Nephron (organoid): ENCODE results near the gene TCF7.

Source experiments
- H3K27ac Mint-ChIP-seq, 3 experiments: 2 replicates each; pipeline ENCODE4 v1.8.0; 2020; ENCODE audit warnings: mixed read lengths in 3 of 3, mild to moderate bottlenecking in 2 of 3, moderate library complexity in 1 of 3
- H3K27me3 Mint-ChIP-seq: 2 replicates; pipeline ENCODE4 v1.8.0; 2021; ENCODE audit warnings: low read depth, mild to moderate bottlenecking, moderate library complexity, mixed read lengths
- H3K36me3 Mint-ChIP-seq: 2 replicates; pipeline ENCODE4 v1.8.0; 2020; ENCODE audit warnings: low read depth, mixed read lengths
- H3K4me1 Mint-ChIP-seq: 2 replicates; pipeline ENCODE4 v1.8.0; 2020; ENCODE audit warnings: mixed read lengths
- H3K4me3 Mint-ChIP-seq, 3 experiments: 2 replicates each; pipeline ENCODE4 v1.8.0; 2020; ENCODE audit warnings: mild to moderate bottlenecking in 3 of 3, mixed read lengths in 3 of 3, moderate library complexity in 2 of 3
- H3K9me3 Mint-ChIP-seq: 2 replicates; pipeline ENCODE4 v1.8.0; 2020; ENCODE audit warnings: mixed read lengths
- TF ChIP-seq, protein P1 (sequence below), 3 experiments: fragments of 200-600 bp; sonication (generic); IDR thresholded peaks; one replicate each; pipeline ENCODE4 v1.5.0; 2021; ENCODE audit warnings: antibody characterized with exemption in 3 of 3; ENCODE audit not compliant: unreplicated experiment in 3 of 3

TCF7 gene

DNA sequence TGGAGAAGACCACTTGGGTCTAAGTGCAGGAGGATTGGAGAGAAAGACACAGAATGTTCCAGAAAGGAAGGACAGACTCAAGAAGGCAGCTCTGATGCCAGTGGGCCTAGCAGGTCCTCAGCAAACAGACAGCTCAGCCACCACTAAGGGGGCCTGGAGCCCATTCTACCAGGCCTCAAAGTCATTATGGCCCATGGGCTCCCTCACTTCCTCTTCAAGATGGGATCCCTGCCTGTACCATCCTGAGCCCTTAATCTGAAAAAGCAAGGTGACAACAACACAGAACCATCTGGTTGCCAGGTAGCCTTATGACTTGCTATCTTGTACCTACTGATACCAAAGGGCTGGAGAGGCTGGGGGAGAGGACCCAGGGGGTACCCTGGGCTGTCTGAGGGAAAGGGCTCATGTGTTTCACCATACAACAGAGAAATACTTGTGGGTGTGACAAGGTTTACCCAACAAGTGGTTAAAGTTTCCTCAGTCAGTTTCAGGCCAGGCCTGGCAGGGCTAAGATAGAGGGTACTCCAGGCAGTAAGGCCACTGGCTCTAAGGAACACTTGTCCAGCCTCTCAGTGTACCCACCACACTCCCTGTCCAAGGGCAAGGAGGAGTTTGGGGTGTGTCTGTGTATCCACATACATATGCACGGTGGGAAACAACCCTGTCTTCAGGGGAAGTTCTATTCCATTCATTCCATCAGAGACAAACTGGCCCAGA, 30.7 kb downstream of the TCF7 start:
- H3K9me3 Mint-ChIP-seq = no peaks in the 10 kb centered on the region
- TF ChIP-seq, protein P1, sequence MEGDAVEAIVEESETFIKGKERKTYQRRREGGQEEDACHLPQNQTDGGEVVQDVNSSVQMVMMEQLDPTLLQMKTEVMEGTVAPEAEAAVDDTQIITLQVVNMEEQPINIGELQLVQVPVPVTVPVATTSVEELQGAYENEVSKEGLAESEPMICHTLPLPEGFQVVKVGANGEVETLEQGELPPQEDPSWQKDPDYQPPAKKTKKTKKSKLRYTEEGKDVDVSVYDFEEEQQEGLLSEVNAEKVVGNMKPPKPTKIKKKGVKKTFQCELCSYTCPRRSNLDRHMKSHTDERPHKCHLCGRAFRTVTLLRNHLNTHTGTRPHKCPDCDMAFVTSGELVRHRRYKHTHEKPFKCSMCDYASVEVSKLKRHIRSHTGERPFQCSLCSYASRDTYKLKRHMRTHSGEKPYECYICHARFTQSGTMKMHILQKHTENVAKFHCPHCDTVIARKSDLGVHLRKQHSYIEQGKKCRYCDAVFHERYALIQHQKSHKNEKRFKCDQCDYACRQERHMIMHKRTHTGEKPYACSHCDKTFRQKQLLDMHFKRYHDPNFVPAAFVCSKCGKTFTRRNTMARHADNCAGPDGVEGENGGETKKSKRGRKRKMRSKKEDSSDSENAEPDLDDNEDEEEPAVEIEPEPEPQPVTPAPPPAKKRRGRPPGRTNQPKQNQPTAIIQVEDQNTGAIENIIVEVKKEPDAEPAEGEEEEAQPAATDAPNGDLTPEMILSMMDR (IDR thresholded peaks at IDR 0.05; ENCODE audit: unreplicated experiment in 3 of 3) = no peak
- no peak overlapping the region for H3K27ac Mint-ChIP-seq
- H3K4me1 Mint-ChIP-seq = peaks cover 14% of the 10 kb centered on the region
- no peaks in the 10 kb centered on the region for H3K27me3 Mint-ChIP-seq
- H3K4me3 Mint-ChIP-seq = no peak overlapping the region
- peaks cover 37% of the 10 kb centered on the region for H3K36me3 Mint-ChIP-seq

GRCh38 chr5:134145779-134146581, 31.5 kb downstream of the TCF7 start:
- Mint-ChIP-seq H3K36me3 (peaks cover 41% of the 10 kb centered on the region), H3K4me3 (no peak overlapping the region)
- TF ChIP-seq, protein P1 (IDR thresholded peaks at IDR 0.05; ENCODE audit: unreplicated experiment in 3 of 3) = peak; percentile 82 to 90 (median 89)

GRCh38 chr5:134146651-134147518, 32.4 kb downstream of the TCF7 start:
- H3K9me3 Mint-ChIP-seq = no peaks in the 10 kb centered on the region
- H3K36me3 Mint-ChIP-seq = peaks cover 43% of the 10 kb centered on the region
- no peak overlapping the region for H3K4me3 Mint-ChIP-seq
- peaks cover 5% of the 10 kb centered on the region for H3K4me1 Mint-ChIP-seq
- TF ChIP-seq, protein P1 (IDR thresholded peaks at IDR 0.05; ENCODE audit: unreplicated experiment in 3 of 3) = no peak
- no peaks in the 10 kb centered on the region for H3K27me3 Mint-ChIP-seq
- peak overlapping the region in 1 of 3 experiments; percentile 69 for H3K27ac Mint-ChIP-seq

More at GRCh38 chr5:134145779-134146581, 31.5 kb downstream of the TCF7 start:
- Mint-ChIP-seq H3K4me1 (peaks cover 12% of the 10 kb centered on the region), H3K9me3 (no peaks in the 10 kb centered on the region), H3K27me3 (no peaks in the 10 kb centered on the region), H3K27ac (peak overlapping the region in 1 of 3 experiments; percentile 86)

DNA sequence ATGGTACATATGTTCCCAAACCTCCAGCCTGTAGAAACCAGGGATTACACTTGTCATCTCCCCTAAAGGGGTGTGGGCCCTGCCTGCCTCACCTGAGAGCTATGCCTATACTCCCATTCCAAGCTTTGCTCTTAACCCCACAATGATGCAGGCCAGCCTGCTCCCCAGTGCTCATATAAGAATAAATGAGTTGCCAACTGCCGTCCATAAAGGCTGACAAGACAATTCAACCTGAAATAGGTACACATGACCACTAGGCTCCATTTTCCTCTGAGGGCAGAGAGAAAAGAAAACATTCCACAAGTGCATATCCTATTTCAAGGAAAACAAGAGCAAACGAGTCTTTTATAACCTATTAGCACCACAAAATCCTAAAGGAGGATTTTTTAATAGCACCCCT, 33.8 kb downstream of the TCF7 start:
- Mint-ChIP-seq H3K27ac (peak overlapping the region; percentile 48 to 87 (median 50)), H3K36me3 (peaks cover 54% of the 10 kb centered on the region), H3K4me1 (peaks cover 5% of the 10 kb centered on the region), H3K9me3 (no peaks in the 10 kb centered on the region), H3K4me3 (peak overlapping the region in 1 of 3 experiments; percentile 6), H3K27me3 (no peaks in the 10 kb centered on the region)
- TF ChIP-seq, protein P1 (IDR thresholded peaks at IDR 0.05; ENCODE audit: unreplicated experiment in 3 of 3) = no peak

DNA sequence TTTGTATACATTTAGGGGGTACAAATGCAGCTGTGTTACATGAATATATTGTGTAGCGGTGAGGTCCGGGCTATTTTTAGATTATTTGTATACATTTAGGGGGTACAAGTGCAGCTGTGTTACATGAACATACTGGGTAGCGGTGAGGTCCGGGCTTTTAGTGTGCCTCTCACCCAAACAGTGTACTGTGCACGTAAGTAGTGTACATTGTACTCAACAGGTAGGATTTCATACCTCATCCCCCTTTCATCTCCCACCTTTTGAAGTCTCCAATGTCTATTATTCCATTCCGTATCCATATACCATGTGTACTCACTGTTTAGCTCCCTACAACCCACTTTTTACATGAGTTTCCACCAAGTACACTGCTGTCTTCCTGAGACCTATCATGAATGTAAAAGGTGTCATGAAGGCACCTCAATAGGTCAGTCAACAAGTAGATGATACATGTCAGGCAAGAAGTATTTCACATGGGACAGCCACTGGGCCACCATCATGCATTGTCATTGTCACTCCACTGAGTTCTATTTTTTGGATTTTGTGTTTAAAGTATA, 34.6 kb downstream of the TCF7 start:
- H3K27ac Mint-ChIP-seq = peak overlapping the region in 1 of 3 experiments; percentile 49

More for the DNA sequence above, 34.6 kb downstream of the TCF7 start:
- Mint-ChIP-seq H3K9me3 (no peaks in the 10 kb centered on the region), H3K4me3 (no peak overlapping the region), H3K4me1 (peaks cover 5% of the 10 kb centered on the region), H3K36me3 (peaks cover 61% of the 10 kb centered on the region), H3K27me3 (no peaks in the 10 kb centered on the region)
- TF ChIP-seq, protein P1 (IDR thresholded peaks at IDR 0.05; ENCODE audit: unreplicated experiment in 3 of 3) = no peak
